Neural progenitor cell (in vitro differentiated cells): ENCODE results near the gene ANAPC7. TPM values are rescaled to one million over a fixed set of nuclear protein-coding genes. Genes with fewer than 3 reads are reported as not detected.
A peak's percentile ranks its signal among the peaks of the same experiment; 100 is the strongest.

ENCODE experiments used
- DNase-seq: peaks from one replicate; pipeline ENCODE4 v3.0.0-alpha.2; 2016; ENCODE audit warnings: low spot score
- H2AFZ ChIP-seq: fragments of 200-600 bp; sonication (generic); replicated peaks from 2 replicates; pipeline ENCODE4 v1.6.1; 2016; ENCODE audit warnings: antibody characterized with exemption
- H3F3A ChIP-seq: fragments of 200-600 bp; sonication (generic); 2 replicates; pipeline ENCODE4 v1.6.1; 2016; ENCODE audit warnings: antibody characterized with exemption, low read depth
- H3K27ac ChIP-seq: fragments of 200-600 bp; sonication (generic); 2 replicates; pipeline ENCODE4 v1.5.1; 2016; ENCODE audit warnings: mild to moderate bottlenecking
- H3K27me3 ChIP-seq: fragments of 200-600 bp; sonication (generic); 2 replicates; pipeline ENCODE4 v1.6.1; 2016; ENCODE audit warnings: mild to moderate bottlenecking, moderate library complexity
- H3K36me3 ChIP-seq: fragments of 200-600 bp; sonication (generic); 2 replicates; pipeline ENCODE4 v1.5.1; 2016
- H3K4me1 ChIP-seq: fragments of 200-600 bp; sonication (generic); 2 replicates; pipeline ENCODE4 v1.6.1; 2016; ENCODE audit warnings: mixed run types
- H3K4me2 ChIP-seq: fragments of 200-600 bp; sonication (generic); 2 replicates; pipeline ENCODE4 v1.6.1; 2016
- H3K4me3 ChIP-seq: fragments of 200-600 bp; sonication (generic); 2 replicates; pipeline ENCODE4 v1.5.1; 2016
- H3K79me2 ChIP-seq: fragments of 200-600 bp; sonication (generic); 2 replicates; pipeline ENCODE4 v1.6.1; 2016; ENCODE audit warnings: low read depth
- H3K9ac ChIP-seq: fragments of 200-600 bp; sonication (generic); 2 replicates; pipeline ENCODE4 v1.6.1; 2016
- H3K9me3 ChIP-seq: fragments of 200-600 bp; sonication (generic); 2 replicates; pipeline ENCODE4 v1.5.1; 2016; ENCODE audit warnings: low read depth
- H4K20me1 ChIP-seq: fragments of 200-600 bp; sonication (generic); 2 replicates; pipeline ENCODE4 v1.6.1; 2016; ENCODE audit warnings: low read depth
- H3K27ac Mint-ChIP-seq: 3 replicates; pipeline ENCODE4 v1.8.0; 2021; ENCODE audit warnings: mixed read lengths
- H3K27me3 Mint-ChIP-seq: 2 replicates; pipeline ENCODE4 v1.8.0; 2022; ENCODE audit warnings: low read depth, mild to moderate bottlenecking, inconsistent platforms, moderate library complexity, mixed read lengths; ENCODE audit not compliant: insufficient read depth
- H3K36me3 Mint-ChIP-seq: 3 replicates; pipeline ENCODE4 v1.8.0; 2021; ENCODE audit warnings: mixed read lengths
- H3K4me1 Mint-ChIP-seq: 3 replicates; pipeline ENCODE4 v1.8.0; 2021; ENCODE audit warnings: mixed read lengths
- H3K4me3 Mint-ChIP-seq: 3 replicates; pipeline ENCODE4 v1.8.0; 2021; ENCODE audit warnings: mild to moderate bottlenecking, moderate library complexity, mixed read lengths
- H3K9me3 Mint-ChIP-seq: 3 replicates; pipeline ENCODE4 v1.8.0; 2020; ENCODE audit warnings: mixed read lengths
- EZH2 ChIP-seq: fragments of 200-600 bp; sonication (generic); IDR thresholded peaks from 2 replicates; pipeline ENCODE4 v1.6.1; 2017; ENCODE audit warnings: antibody characterized with exemption, mild to moderate bottlenecking, moderate library complexity
- EZH2phosphoT487 ChIP-seq: fragments of 200-600 bp; sonication (generic); IDR thresholded peaks from 2 replicates; pipeline ENCODE4 v1.6.1; 2017; ENCODE audit warnings: antibody characterized with exemption
- total RNA-seq: library from RNA; depleted of rRNA; stranded (reverse); fragments of >200 nt; gene quantifications from 2 replicates; pipeline ENCODE4 v1.2.3, GENCODE V29; 2015; ENCODE audit warnings: low replicate concordance
- TF ChIP-seq, protein P1 (sequence below): fragments of 200-600 bp; sonication (generic); IDR thresholded peaks from 2 replicates; pipeline ENCODE4 v1.5.1; 2017; ENCODE audit warnings: antibody characterized with exemption, mild to moderate bottlenecking

Gene ANAPC7
- total RNA-seq, 1 donor from 2014 or later, result 114 TPM

DNA sequence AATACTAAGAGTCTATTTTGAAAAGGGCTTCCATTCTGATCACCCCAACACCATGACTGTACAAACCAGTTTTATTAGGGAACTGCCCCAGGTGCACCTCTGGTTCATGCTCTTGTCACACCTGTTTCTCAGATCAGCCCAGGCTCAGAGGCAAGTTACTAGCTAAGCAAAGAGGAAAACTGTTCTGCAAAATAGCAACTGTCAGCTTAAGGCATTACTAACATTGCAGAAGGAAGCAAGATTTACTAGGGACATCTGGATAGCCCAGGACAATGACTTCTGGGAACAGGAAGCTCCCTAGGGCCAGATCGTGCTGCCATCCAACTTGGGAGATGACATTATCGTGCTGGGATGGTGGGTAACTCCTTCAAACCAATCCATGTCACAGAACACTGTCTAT is 30.1 kb downstream of the ANAPC7 start:
- H3K4me3 ChIP-seq, result no peak overlapping the region
- H3K9ac ChIP-seq, result no peak overlapping the region
- no peak for TF ChIP-seq EZH2phosphoT487
- TF ChIP-seq, protein P1, sequence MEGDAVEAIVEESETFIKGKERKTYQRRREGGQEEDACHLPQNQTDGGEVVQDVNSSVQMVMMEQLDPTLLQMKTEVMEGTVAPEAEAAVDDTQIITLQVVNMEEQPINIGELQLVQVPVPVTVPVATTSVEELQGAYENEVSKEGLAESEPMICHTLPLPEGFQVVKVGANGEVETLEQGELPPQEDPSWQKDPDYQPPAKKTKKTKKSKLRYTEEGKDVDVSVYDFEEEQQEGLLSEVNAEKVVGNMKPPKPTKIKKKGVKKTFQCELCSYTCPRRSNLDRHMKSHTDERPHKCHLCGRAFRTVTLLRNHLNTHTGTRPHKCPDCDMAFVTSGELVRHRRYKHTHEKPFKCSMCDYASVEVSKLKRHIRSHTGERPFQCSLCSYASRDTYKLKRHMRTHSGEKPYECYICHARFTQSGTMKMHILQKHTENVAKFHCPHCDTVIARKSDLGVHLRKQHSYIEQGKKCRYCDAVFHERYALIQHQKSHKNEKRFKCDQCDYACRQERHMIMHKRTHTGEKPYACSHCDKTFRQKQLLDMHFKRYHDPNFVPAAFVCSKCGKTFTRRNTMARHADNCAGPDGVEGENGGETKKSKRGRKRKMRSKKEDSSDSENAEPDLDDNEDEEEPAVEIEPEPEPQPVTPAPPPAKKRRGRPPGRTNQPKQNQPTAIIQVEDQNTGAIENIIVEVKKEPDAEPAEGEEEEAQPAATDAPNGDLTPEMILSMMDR, result no peak
- TF ChIP-seq EZH2, result no peak
- H3F3A ChIP-seq, result peaks cover 8% of the 10 kb centered on the region
- no peaks in the 10 kb centered on the region for H3K9me3 Mint-ChIP-seq
- no peak for DNase-seq
- no peaks in the 10 kb centered on the region for H3K9me3 ChIP-seq
- H3K4me1 ChIP-seq, result no peaks in the 10 kb centered on the region
- H4K20me1 ChIP-seq, result peaks cover 7% of the 10 kb centered on the region
- no peak overlapping the region for H2AFZ ChIP-seq
- no peaks in the 10 kb centered on the region for H3K4me1 Mint-ChIP-seq
- peaks cover 3% of the 10 kb centered on the region for H3K27me3 Mint-ChIP-seq
- peaks cover 25% of the 10 kb centered on the region for H3K36me3 Mint-ChIP-seq
- no peak overlapping the region for H3K4me3 Mint-ChIP-seq
- H3K4me2 ChIP-seq, result no peak overlapping the region
- no peak overlapping the region for H3K27ac ChIP-seq
- H3K27me3 ChIP-seq, result no peaks in the 10 kb centered on the region
- no peak overlapping the region for H3K27ac Mint-ChIP-seq
- no peaks in the 10 kb centered on the region for H3K79me2 ChIP-seq
- H3K36me3 ChIP-seq, result peaks cover 13% of the 10 kb centered on the region

DNA sequence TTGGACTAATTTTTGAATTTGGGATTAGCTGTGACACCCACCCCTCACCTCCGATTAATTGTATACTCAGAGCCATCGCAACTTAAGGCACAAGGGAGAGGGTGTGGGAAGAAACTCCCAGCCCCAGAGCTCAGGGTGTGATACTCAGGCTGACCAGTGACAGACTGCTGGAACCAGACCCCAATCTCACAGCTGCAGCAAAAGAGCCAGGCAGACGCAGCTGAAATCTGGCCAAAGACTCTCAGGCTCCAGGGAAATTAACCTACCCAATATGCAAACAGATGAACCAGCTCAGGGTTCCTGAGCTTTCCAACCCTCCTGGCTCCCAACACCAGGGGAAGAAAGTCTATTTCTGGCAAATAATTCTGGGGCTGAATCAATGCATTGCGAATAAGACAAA is 30.5 kb downstream of the ANAPC7 start:
- Mint-ChIP-seq H3K9me3 (no peaks in the 10 kb centered on the region), H3K4me1 (no peaks in the 10 kb centered on the region), H3K36me3 (peaks cover 22% of the 10 kb centered on the region), H3K27me3 (peaks cover 3% of the 10 kb centered on the region), H3K4me3 (no peak overlapping the region), H3K27ac (no peak overlapping the region)
- peaks cover 8% of the 10 kb centered on the region for H3F3A ChIP-seq
- peaks cover 7% of the 10 kb centered on the region for H4K20me1 ChIP-seq
- H3K4me3 ChIP-seq, result no peak overlapping the region
- no peaks in the 10 kb centered on the region for H3K27me3 ChIP-seq
- H3K36me3 ChIP-seq, result peaks cover 13% of the 10 kb centered on the region
- H3K4me1 ChIP-seq, result no peaks in the 10 kb centered on the region
- no peaks in the 10 kb centered on the region for H3K79me2 ChIP-seq
- TF ChIP-seq EZH2 (no peak), EZH2phosphoT487 (no peak)
- TF ChIP-seq, protein P1, result no peak
- DNase-seq, result no peak
- H3K27ac ChIP-seq, result no peak overlapping the region
- H3K9ac ChIP-seq, result no peak overlapping the region
- H3K4me2 ChIP-seq, result no peak overlapping the region
- H3K9me3 ChIP-seq, result no peaks in the 10 kb centered on the region
- no peak overlapping the region for H2AFZ ChIP-seq

DNA sequence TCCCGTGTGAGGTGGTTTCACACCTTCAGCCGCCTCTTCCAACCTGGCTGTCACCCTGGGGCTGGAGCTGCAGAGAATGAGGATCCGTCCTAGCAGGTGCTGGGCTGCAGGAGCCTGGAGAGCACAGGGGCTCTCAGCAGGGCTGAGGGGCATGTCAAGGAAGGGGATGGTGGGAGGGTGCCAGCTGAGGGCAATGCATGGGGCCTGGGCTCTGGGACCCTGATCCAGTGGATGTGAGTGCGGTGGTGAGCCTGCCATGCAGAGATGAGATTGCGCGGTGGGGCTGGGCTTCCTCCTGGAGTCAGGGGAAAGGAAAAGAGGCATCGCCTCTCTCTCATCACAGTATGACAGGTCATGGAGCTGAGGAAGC is 31.5 kb downstream of the ANAPC7 start:
- H3K27me3 Mint-ChIP-seq, result peaks cover 3% of the 10 kb centered on the region
- peaks cover 17% of the 10 kb centered on the region for H3F3A ChIP-seq
- peaks cover 7% of the 10 kb centered on the region for H4K20me1 ChIP-seq
- no peaks in the 10 kb centered on the region for H3K9me3 ChIP-seq
- no peak overlapping the region for H3K9ac ChIP-seq
- no peak overlapping the region for H3K4me3 ChIP-seq
- no peak overlapping the region for H3K4me2 ChIP-seq
- H3K79me2 ChIP-seq, result no peaks in the 10 kb centered on the region
- no peak overlapping the region for H3K27ac ChIP-seq
- no peak overlapping the region for H3K27ac Mint-ChIP-seq
- no peak overlapping the region for H2AFZ ChIP-seq
- H3K4me1 Mint-ChIP-seq, result peaks cover 4% of the 10 kb centered on the region
- H3K36me3 Mint-ChIP-seq, result peaks cover 14% of the 10 kb centered on the region
- H3K4me3 Mint-ChIP-seq, result peak overlapping the region; percentile 35
- no peaks in the 10 kb centered on the region for H3K9me3 Mint-ChIP-seq
- TF ChIP-seq, protein P1, result no peak
- no peak for TF ChIP-seq EZH2
- H3K4me1 ChIP-seq, result peaks cover 6% of the 10 kb centered on the region
- no peak for DNase-seq
- H3K27me3 ChIP-seq, result no peaks in the 10 kb centered on the region
- peaks cover 13% of the 10 kb centered on the region for H3K36me3 ChIP-seq
